ENCODE measurements around the gene ZNF77.
"Not testable (repeated sequence)": the region's sequence is repeated elsewhere in the genome, so short reads cannot be mapped to it uniquely, and the experiment has no call there.

ZNF77 gene

DNA sequence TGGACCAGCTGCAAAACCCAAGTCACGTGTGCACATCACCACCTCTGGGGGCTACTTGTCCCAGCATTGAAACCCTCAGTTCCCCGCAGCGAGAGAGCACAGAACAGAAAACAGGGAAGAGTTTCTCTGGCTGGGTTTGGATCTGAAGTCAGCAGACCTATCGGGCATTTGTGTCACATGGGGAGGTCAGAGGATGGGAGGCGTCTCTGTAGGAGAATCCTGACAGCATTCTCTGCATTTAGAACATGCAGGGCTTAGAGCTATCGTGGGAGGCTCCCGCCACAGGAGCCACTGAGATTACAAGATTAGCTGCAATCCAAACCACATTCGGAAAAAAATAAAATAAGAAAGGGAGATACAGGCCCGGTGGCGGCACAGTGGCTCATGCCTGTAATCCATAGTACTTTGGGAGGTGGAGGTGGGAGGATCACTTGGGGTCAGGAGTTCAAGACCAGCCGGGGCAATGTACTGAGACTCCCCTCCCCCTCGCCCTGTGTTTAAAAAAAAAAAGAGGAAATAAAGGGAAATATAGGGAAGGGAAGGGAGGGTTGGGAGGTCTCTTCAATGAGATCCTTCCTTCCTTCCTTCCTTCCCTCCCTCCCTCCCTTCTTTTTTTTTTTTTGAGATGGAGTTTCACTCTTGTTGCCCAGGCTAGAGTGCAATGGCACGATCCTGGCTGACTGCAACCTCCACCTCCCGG, 29.7 kb upstream of the ZNF77 start:
- Histone ChIP-seq H3K36me3 (ENCODE audit: control insufficient read depth, insufficient read depth, low read length) (no peaks in the 10 kb centered on the region), H3K4me3 (ENCODE audit: insufficient read depth, low read depth, low read length, poor library complexity, severe bottlenecking) (no peak overlapping the region), H3K27me3 (replicated peaks; ENCODE audit: control insufficient read depth, insufficient read depth, low read length, poor library complexity, severe bottlenecking) (no peaks in the 10 kb centered on the region), H3K9me3 (ENCODE audit: control insufficient read depth, low read length) (no peaks in the 10 kb centered on the region), H3K27ac (ENCODE audit: insufficient read depth, low read length, poor library complexity, severe bottlenecking) (no peak overlapping the region), H3K4me1 (ENCODE audit: control insufficient read depth, insufficient read depth, low read length, poor library complexity, severe bottlenecking) (peaks cover 16% of the 10 kb centered on the region)
- DNase-seq: no peak

DNA sequence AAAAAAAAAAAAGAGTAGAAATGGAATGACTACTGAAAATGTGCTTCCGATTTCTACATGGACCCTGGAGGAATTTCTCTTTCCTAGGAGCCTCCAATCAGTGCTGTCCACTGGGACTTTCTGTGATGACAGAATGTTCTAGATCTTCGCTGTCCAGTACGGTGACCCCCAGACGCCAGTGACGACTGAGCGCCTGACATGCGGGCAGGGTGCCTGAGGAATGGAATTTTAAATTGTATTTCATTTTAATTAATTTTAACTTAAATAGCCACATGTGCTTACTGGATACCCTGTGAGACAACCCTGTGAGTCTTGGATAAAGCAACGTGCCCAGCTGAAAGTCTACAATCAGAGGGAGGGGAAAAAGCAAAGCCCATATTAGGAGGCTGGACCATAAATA, 28.5 kb upstream of the ZNF77 start:
- Histone ChIP-seq H3K27ac (ENCODE audit: insufficient read depth, low read length, poor library complexity, severe bottlenecking) (no peak overlapping the region), H3K4me3 (ENCODE audit: insufficient read depth, low read depth, low read length, poor library complexity, severe bottlenecking) (no peak overlapping the region), H3K4me1 (ENCODE audit: control insufficient read depth, insufficient read depth, low read length, poor library complexity, severe bottlenecking) (peaks cover 16% of the 10 kb centered on the region), H3K36me3 (ENCODE audit: control insufficient read depth, insufficient read depth, low read length) (no peaks in the 10 kb centered on the region), H3K27me3 (replicated peaks; ENCODE audit: control insufficient read depth, insufficient read depth, low read length, poor library complexity, severe bottlenecking) (no peaks in the 10 kb centered on the region), H3K9me3 (ENCODE audit: control insufficient read depth, low read length) (no peaks in the 10 kb centered on the region)
- no peak for DNase-seq

DNA sequence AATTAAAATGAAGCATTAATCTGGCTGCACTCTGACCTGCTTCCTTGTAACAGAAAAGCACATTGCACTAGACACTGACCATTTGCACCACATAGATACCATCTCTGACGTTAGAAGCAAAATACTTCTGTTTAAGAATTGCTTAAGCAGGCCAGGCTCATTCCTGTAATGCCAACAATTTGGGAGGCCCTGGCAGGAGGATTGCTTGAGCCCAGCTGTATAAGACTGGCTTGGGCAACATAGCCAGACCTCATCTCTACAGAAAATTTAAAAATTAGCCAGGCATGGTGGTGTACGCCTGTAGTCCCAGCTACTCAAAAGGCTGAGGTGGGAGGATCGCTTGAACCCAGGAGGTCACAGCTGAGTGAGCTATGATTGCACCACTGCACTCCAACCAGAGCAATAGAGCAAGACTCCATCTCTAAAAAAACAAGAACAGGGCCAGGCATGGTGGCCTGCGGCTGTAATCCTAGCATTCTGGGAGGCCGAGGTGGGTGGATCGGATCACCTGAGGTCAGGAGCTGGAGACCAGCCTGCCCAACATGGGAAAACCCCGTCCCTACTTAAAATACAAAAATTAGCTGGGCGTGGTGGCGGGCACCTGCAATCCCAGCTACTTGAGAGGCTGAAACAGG, 25.5 kb upstream of the ZNF77 start:
- Histone ChIP-seq H3K36me3 (ENCODE audit: control insufficient read depth, insufficient read depth, low read length) (no peaks in the 10 kb centered on the region), H3K4me1 (ENCODE audit: control insufficient read depth, insufficient read depth, low read length, poor library complexity, severe bottlenecking) (peaks cover 4% of the 10 kb centered on the region), H3K27me3 (replicated peaks; ENCODE audit: control insufficient read depth, insufficient read depth, low read length, poor library complexity, severe bottlenecking) (no peaks in the 10 kb centered on the region), H3K27ac (ENCODE audit: insufficient read depth, low read length, poor library complexity, severe bottlenecking) (no peak overlapping the region), H3K4me3 (ENCODE audit: insufficient read depth, low read depth, low read length, poor library complexity, severe bottlenecking) (no peak overlapping the region), H3K9me3 (ENCODE audit: control insufficient read depth, low read length) (no peaks in the 10 kb centered on the region)
- DNase-seq: no peak

DNA sequence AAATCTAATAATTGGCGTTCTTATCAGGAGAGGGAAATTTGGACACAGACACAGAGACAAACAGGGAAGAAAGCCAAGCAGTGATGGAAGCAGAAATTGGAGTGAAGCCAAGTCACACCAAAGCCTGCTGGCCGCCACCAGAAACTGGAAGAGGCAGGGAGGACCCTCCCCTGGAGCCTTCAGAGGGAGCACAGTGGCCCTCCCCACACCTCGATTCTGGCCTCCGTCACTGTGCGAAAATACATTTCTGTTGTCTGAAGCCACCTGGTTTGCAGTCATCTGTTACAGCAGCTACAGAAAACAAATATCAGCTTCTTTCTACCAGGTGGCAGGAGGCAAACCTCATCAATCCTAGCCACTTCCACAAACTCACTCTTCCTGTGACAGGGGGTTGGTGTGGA, 24.3 kb upstream of the ZNF77 start:
- DNase-seq: no peak
- Histone ChIP-seq H3K9me3 (ENCODE audit: control insufficient read depth, low read length) (no peaks in the 10 kb centered on the region), H3K4me3 (ENCODE audit: insufficient read depth, low read depth, low read length, poor library complexity, severe bottlenecking) (no peak overlapping the region), H3K27ac (ENCODE audit: insufficient read depth, low read length, poor library complexity, severe bottlenecking) (no peak overlapping the region), H3K36me3 (ENCODE audit: control insufficient read depth, insufficient read depth, low read length) (no peaks in the 10 kb centered on the region), H3K4me1 (ENCODE audit: control insufficient read depth, insufficient read depth, low read length, poor library complexity, severe bottlenecking) (no peaks in the 10 kb centered on the region), H3K27me3 (replicated peaks; ENCODE audit: control insufficient read depth, insufficient read depth, low read length, poor library complexity, severe bottlenecking) (no peaks in the 10 kb centered on the region)

DNA sequence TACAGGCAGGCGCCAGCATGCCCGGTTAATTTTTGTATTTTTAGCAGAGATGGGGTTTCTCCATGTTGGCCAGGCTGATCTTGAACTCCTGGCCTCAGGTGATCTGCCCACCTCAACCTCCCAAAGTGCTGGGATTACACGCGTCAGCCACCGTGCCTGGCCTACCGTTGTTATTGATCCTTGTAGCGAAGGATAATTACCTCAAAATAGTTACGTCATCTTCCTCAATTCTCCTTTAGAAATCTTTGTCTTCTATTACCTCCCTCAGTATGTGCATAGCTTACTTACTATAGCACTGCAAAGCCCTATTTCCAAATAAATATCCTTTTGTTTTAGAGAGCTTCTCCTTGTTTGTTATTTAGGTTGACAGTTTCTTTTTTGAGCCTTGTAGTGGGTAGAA, 23.2 kb upstream of the ZNF77 start:
- H3K36me3 ChIP-seq (ENCODE audit: control insufficient read depth, insufficient read depth, low read length): no peaks in the 10 kb centered on the region
- no peaks in the 10 kb centered on the region for H3K27me3 ChIP-seq (replicated peaks; ENCODE audit: control insufficient read depth, insufficient read depth, low read length, poor library complexity, severe bottlenecking)
- no peak overlapping the region for H3K4me3 ChIP-seq (ENCODE audit: insufficient read depth, low read depth, low read length, poor library complexity, severe bottlenecking)
- H3K4me1 ChIP-seq (ENCODE audit: control insufficient read depth, insufficient read depth, low read length, poor library complexity, severe bottlenecking): no peaks in the 10 kb centered on the region
- H3K9me3 ChIP-seq (ENCODE audit: control insufficient read depth, low read length): no peaks in the 10 kb centered on the region
- no peak for DNase-seq
- no peak overlapping the region for H3K27ac ChIP-seq (ENCODE audit: insufficient read depth, low read length, poor library complexity, severe bottlenecking)

DNA sequence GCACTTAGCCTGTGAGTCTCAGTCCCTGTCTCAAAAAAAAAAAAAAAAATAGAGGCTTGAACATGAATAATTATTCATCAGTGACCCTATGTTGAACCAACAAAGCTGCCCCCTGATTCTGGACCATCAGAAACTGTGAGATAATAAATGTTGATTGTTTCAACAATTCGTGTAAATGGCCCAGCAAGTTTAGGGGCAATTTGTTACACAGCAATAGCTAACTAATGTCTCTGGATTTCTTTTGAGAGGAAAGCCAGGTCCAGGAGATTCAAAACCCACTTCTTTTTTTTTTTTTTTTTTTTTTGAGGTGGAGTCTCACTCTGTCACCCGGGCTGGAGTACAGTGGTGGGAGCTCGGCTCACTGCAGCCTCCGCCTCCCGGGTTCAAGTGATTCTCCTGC, 20.1 kb upstream of the ZNF77 start:
- Histone ChIP-seq H3K4me1 (ENCODE audit: control insufficient read depth, insufficient read depth, low read length, poor library complexity, severe bottlenecking) (no peaks in the 10 kb centered on the region), H3K36me3 (ENCODE audit: control insufficient read depth, insufficient read depth, low read length) (no peaks in the 10 kb centered on the region), H3K9me3 (ENCODE audit: control insufficient read depth, low read length) (no peaks in the 10 kb centered on the region)

DNA sequence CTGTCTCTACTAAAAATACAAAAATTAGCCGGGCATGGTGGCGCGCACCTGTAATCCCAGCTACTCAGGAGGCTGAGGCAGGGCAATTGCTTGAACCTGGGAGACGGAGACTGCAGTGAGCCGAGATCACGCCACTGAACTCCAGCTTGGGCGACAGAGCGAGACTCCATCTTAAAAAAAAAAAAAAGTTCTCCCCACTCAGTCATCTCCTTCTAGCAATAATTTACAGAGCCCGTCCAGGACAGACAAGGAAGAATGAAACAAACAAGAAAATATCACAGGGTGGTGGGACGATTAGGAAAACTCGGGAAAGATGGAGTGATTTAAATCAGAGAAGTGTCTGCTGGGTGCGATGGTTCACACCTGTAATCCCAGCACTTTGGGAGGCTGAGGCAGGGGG, 18.9 kb upstream of the ZNF77 start:
- DNase-seq; H3K36me3 ChIP-seq (ENCODE audit: control insufficient read depth, insufficient read depth, low read length); H3K4me3 ChIP-seq (ENCODE audit: insufficient read depth, low read depth, low read length, poor library complexity, severe bottlenecking); H3K4me1 ChIP-seq (ENCODE audit: control insufficient read depth, insufficient read depth, low read length, poor library complexity, severe bottlenecking); H3K27ac ChIP-seq (ENCODE audit: insufficient read depth, low read length, poor library complexity, severe bottlenecking); H3K9me3 ChIP-seq (ENCODE audit: control insufficient read depth, low read length); H3K27me3 ChIP-seq (replicated peaks; ENCODE audit: control insufficient read depth, insufficient read depth, low read length, poor library complexity, severe bottlenecking): not testable (repeated sequence)

More for the DNA sequence above, 20.1 kb upstream of the ZNF77 start:
- Histone ChIP-seq H3K27me3 (replicated peaks; ENCODE audit: control insufficient read depth, insufficient read depth, low read length, poor library complexity, severe bottlenecking) (no peaks in the 10 kb centered on the region), H3K27ac (ENCODE audit: insufficient read depth, low read length, poor library complexity, severe bottlenecking) (no peak overlapping the region), H3K4me3 (ENCODE audit: insufficient read depth, low read depth, low read length, poor library complexity, severe bottlenecking) (no peak overlapping the region)
- DNase-seq: no peak

DNA sequence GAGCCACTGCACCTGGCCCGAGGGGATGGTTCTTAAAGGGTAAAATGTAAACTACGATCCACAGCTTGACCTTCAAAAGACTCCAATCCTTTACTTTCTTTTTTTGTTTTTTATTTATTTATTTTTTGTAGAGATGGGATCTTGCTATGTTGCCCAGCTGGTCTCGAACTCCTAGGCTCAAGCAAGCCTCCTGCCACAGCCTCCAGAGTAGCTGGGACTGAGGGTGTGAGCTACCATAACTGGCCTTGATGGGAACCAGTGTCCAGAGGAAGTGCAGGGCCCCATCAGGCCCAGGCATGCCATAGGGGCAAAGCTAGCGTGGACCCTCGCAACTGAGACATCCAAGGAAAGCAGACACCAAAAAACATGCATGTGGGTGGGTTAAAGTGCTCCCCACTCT, 18.4 kb upstream of the ZNF77 start:
- no peaks in the 10 kb centered on the region for H3K9me3 ChIP-seq (ENCODE audit: control insufficient read depth, low read length)
- no peak overlapping the region for H3K27ac ChIP-seq (ENCODE audit: insufficient read depth, low read length, poor library complexity, severe bottlenecking)
- no peaks in the 10 kb centered on the region for H3K4me1 ChIP-seq (ENCODE audit: control insufficient read depth, insufficient read depth, low read length, poor library complexity, severe bottlenecking)
- no peak for DNase-seq
- H3K36me3 ChIP-seq (ENCODE audit: control insufficient read depth, insufficient read depth, low read length): no peaks in the 10 kb centered on the region
- no peaks in the 10 kb centered on the region for H3K27me3 ChIP-seq (replicated peaks; ENCODE audit: control insufficient read depth, insufficient read depth, low read length, poor library complexity, severe bottlenecking)
- H3K4me3 ChIP-seq (ENCODE audit: insufficient read depth, low read depth, low read length, poor library complexity, severe bottlenecking): no peak overlapping the region

DNA sequence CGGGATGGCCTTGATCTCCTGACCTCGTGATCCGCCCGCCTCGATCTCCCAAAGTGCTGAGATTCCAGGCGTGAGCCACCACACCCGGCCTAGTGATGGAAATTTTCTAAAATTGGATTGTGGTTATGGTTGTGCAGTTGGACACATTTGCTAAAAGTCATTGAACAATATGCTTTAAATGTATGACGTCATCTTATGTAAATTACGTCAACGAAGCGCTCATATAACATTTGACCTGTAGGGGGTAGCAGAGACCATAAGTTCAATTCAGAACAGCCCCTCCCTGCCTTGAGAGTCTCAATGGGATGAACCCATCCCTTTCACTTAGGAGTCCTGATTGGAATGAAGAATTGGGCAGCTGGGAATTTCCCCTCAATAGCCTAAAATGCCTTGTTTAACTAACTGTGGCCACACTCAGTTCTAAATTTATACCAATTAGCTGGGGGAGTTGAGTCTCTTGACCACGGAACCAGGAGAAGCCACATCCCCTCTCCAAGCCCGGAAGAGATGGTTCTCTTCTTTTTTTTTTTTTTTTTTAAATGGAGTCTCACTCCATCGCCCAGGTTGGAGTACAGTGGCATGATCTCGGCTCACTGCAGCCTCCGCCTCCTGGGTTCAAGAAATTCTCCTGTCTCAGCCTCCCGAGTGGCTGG, 17.4 kb upstream of the ZNF77 start:
- no peaks in the 10 kb centered on the region for H3K36me3 ChIP-seq (ENCODE audit: control insufficient read depth, insufficient read depth, low read length)
- no peaks in the 10 kb centered on the region for H3K4me1 ChIP-seq (ENCODE audit: control insufficient read depth, insufficient read depth, low read length, poor library complexity, severe bottlenecking)
- H3K27ac ChIP-seq (ENCODE audit: insufficient read depth, low read length, poor library complexity, severe bottlenecking): no peak overlapping the region
- H3K9me3 ChIP-seq (ENCODE audit: control insufficient read depth, low read length): no peaks in the 10 kb centered on the region
- no peak overlapping the region for H3K4me3 ChIP-seq (ENCODE audit: insufficient read depth, low read depth, low read length, poor library complexity, severe bottlenecking)
- H3K27me3 ChIP-seq (replicated peaks; ENCODE audit: control insufficient read depth, insufficient read depth, low read length, poor library complexity, severe bottlenecking): no peaks in the 10 kb centered on the region
- peak in 2 of 3 donors; percentile 4 to 52 for DNase-seq

DNA sequence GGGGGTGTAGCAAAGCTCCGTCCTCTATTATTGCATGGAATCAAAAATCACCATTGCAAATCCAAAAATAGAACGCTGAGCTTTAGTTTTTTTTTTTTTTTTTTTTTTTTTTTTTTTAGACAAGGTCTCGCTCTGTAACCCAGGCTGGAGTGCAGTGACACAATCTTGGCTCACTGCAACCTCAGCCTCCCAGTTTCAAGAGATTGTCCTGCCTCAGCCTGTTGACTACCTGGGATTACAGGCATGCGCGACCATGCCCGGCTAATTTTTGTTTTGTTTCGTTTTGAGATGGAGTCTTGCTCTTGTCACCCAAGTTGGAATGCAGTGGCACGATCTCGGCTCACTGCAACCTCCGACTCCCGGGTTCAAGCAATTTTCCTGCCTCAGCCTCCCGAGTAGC, 15.3 kb upstream of the ZNF77 start:
- no peak overlapping the region for H3K4me3 ChIP-seq (ENCODE audit: insufficient read depth, low read depth, low read length, poor library complexity, severe bottlenecking)
- no peaks in the 10 kb centered on the region for H3K27me3 ChIP-seq (replicated peaks; ENCODE audit: control insufficient read depth, insufficient read depth, low read length, poor library complexity, severe bottlenecking)
- H3K4me1 ChIP-seq (ENCODE audit: control insufficient read depth, insufficient read depth, low read length, poor library complexity, severe bottlenecking): no peaks in the 10 kb centered on the region
- no peaks in the 10 kb centered on the region for H3K9me3 ChIP-seq (ENCODE audit: control insufficient read depth, low read length)
- DNase-seq: no peak
- no peaks in the 10 kb centered on the region for H3K36me3 ChIP-seq (ENCODE audit: control insufficient read depth, insufficient read depth, low read length)
- H3K27ac ChIP-seq (ENCODE audit: insufficient read depth, low read length, poor library complexity, severe bottlenecking): no peak overlapping the region
